BLaER1 (cell line): Measurements from ENCODE around the gene EPM2AIP1.
"Not testable (repeated sequence)": the region's sequence is repeated elsewhere in the genome, so short reads cannot be mapped to it uniquely, and the experiment has no call there.

ENCODE experiments used
- H3K27ac ChIP-seq: shearing (Covaris generic); formaldehyde crosslinking; 2 replicates; pipeline ENCODE4 v1.8.1; 2022
- H3K27me3 ChIP-seq: shearing (Covaris generic); formaldehyde crosslinking; 2 replicates; pipeline ENCODE4 v1.8.1; 2022
- H3K36me3 ChIP-seq: shearing (Covaris generic); formaldehyde crosslinking; 2 replicates; pipeline ENCODE4 v1.8.1; 2022
- H3K4me1 ChIP-seq: shearing (Covaris generic); formaldehyde crosslinking; 2 replicates; pipeline ENCODE4 v1.8.1; 2022
- H3K4me2 ChIP-seq: shearing (Covaris generic); formaldehyde crosslinking; 2 replicates; pipeline ENCODE4 v1.8.1; 2022
- H3K4me3 ChIP-seq: shearing (Covaris generic); formaldehyde crosslinking; 2 replicates; pipeline ENCODE4 v1.8.1; 2022
- H3K9ac ChIP-seq: shearing (Covaris generic); formaldehyde crosslinking; 2 replicates; pipeline ENCODE4 v1.8.1; 2022
- H3K9me3 ChIP-seq: shearing (Covaris generic); formaldehyde crosslinking; 2 replicates; pipeline ENCODE4 v1.8.1; 2022
- H4K20me1 ChIP-seq: shearing (Covaris generic); formaldehyde crosslinking; 2 replicates; pipeline ENCODE4 v1.8.1; 2022
- Cebpa-rat ChIP-seq: shearing (Covaris generic); IDR thresholded peaks from 2 replicates; pipeline ENCODE4 v1.8.1; 2022

The EPM2AIP1 gene

DNA sequence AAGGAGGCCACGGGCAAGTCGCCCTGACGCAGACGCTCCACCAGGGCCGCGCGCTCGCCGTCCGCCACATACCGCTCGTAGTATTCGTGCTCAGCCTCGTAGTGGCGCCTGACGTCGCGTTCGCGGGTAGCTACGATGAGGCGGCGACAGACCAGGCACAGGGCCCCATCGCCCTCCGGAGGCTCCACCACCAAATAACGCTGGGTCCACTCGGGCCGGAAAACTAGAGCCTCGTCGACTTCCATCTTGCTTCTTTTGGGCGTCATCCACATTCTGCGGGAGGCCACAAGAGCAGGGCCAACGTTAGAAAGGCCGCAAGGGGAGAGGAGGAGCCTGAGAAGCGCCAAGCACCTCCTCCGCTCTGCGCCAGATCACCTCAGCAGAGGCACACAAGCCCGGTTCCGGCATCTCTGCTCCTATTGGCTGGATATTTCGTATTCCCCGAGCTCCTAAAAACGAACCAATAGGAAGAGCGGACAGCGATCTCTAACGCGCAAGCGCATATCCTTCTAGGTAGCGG, at the start of gene EPM2AIP1:
TSS of gene EPM2AIP1 (minus strand) at position 326 of the 520 bp plus-strand sequence. CDS start at position 272, 54 bp downstream.
- Histone ChIP-seq H3K9ac (peak within 1 kb of the TSS; percentile 87), H3K4me1 (peaks cover 49% of the 10 kb centered on the region), H4K20me1 (peaks cover 20% of the 10 kb centered on the region; the same call in 1 of the 2 replicates), H3K36me3 (peaks cover 66% of the 10 kb centered on the region), H3K9me3 (peaks cover 24% of the 10 kb centered on the region), H3K4me2 (peak within 1 kb of the TSS; percentile 85), H3K4me3 (peak within 1 kb of the TSS; percentile 70), H3K27ac (peak within 1 kb of the TSS; percentile 93), H3K27me3 (no peaks in the 10 kb centered on the region)
- TF ChIP-seq Cebpa-rat = no peak

DNA sequence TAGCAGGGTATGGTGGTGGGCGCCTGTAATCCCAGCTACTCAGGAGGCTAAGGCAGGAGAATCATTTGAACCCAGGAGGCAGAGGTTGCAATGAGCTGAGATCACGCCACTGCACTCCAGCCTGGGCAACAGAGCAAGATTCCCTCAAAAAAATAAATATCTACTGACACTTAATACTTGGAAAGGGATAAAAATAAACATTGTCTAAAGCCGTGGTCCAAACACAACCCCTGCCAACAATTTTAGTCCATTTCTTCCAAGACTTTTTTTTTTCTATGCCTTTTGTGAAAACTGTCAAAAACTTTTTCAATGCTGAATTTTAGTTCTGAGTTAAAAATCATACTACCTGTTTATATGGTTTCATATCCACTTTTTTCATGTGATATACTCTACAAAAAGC, 49.8 kb upstream of the EPM2AIP1 start:
- H3K9me3 ChIP-seq, H3K4me3 ChIP-seq, H3K27me3 ChIP-seq, H3K4me1 ChIP-seq, H3K9ac ChIP-seq, H3K4me2 ChIP-seq, H3K27ac ChIP-seq, H4K20me1 ChIP-seq: not testable (repeated sequence)
- H3K36me3 ChIP-seq = peaks cover 84% of the 10 kb centered on the region

DNA sequence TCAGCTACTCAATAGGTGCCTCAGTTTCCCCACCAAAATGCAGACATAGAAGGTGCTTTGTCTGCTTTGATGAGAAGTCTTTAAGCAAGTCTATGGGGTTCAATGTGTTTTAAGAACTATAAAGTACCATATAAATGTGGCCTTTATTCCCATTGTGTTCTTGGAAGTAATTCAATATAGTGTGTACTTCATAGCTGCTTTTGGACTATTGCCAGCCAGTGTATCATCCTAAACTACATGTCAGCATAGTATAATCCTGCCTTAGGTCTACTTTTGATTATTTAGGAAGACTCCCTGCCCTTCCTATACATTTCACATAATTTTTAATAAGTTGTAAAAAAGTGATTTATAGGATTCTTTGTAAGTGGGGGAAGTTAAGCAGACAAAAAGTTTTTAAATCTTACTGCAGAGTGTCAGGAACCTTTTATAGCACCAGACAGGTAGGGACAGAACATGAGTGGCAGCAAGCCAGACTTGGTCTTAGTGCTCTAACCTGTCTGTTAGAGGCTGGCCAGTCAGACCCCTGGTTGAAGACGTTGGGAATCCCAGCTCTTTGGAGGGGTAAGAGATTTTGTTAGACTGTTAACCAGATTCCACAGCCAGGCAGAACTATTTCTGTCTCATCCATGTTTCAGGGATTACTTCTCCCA, 48.7 kb upstream of the EPM2AIP1 start:
- Histone ChIP-seq H3K27me3 (no peaks in the 10 kb centered on the region), H3K4me1 (no peaks in the 10 kb centered on the region), H3K9ac (no peak overlapping the region), H3K36me3 (peaks cover 84% of the 10 kb centered on the region), H4K20me1 (no peaks in the 10 kb centered on the region), H3K4me3 (no peak overlapping the region), H3K4me2 (no peak overlapping the region), H3K9me3 (peaks cover 9% of the 10 kb centered on the region), H3K27ac (no peak overlapping the region)
- TF ChIP-seq Cebpa-rat = no peak

DNA sequence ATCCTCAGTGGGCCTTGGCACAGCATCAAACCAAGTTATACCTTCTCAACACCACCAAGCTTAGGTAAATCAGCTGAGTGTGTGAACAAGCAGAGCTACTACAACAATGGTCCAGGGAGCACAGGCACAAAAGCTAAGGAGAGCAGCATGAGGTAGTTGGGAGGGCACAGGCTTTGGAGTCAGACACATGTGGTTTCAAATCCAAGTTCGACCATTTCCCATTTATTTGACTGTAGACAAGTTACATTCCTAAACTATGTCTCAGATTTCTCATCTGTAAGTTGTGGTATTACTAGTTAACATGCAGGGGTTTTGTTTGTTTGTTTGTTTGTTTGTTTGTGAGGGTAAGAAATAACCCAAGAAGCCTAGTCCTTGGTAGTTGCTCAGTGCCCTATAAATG, 47.3 kb upstream of the EPM2AIP1 start:
- Histone ChIP-seq H3K4me3 (no peak overlapping the region), H3K9me3 (peaks cover 23% of the 10 kb centered on the region), H3K36me3 (peaks cover 92% of the 10 kb centered on the region), H3K4me2 (no peak overlapping the region), H3K27ac (no peak overlapping the region), H3K27me3 (no peaks in the 10 kb centered on the region), H4K20me1 (no peaks in the 10 kb centered on the region), H3K9ac (no peak overlapping the region), H3K4me1 (no peaks in the 10 kb centered on the region)
- no peak for TF ChIP-seq Cebpa-rat

DNA sequence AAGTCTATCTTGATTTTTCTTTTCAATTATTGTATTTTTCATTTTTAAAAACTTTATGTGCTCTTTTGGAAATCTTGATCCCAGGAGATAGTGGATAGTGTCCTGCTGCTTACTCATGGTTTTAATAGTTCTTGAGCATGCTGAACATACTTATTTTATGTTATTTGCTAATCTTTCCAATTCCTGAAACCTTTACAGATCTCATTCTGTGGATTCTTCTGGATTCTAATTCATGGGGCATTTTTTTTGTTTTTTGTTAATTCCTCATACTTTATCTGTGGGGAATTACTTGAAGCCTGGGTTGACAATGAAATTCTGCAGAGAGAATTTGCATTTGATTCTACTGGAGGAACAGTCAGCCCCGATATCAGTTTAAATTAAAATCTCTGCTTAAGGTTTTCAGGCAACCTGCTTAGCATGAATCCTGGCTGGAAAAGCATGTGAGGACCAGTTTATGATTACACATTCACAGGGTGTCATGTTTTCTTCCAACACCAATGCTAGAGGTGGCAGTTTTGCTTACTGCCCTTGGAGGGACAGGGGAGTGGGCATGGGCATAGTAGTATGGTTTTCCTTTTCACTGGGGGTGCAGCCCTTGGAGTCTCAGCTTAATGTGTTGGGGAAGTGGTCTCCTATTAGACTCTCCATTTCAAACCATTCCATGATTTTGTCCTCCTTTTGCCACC, 46.4 kb upstream of the EPM2AIP1 start:
- no peaks in the 10 kb centered on the region for H4K20me1 ChIP-seq
- peaks cover 98% of the 10 kb centered on the region for H3K36me3 ChIP-seq
- H3K27ac ChIP-seq = no peak overlapping the region
- no peak for TF ChIP-seq Cebpa-rat
- no peaks in the 10 kb centered on the region for H3K4me1 ChIP-seq
- H3K27me3 ChIP-seq = no peaks in the 10 kb centered on the region
- no peak overlapping the region for H3K4me2 ChIP-seq
- H3K9ac ChIP-seq = no peak overlapping the region
- no peak overlapping the region for H3K4me3 ChIP-seq
- H3K9me3 ChIP-seq = peaks cover 32% of the 10 kb centered on the region

DNA sequence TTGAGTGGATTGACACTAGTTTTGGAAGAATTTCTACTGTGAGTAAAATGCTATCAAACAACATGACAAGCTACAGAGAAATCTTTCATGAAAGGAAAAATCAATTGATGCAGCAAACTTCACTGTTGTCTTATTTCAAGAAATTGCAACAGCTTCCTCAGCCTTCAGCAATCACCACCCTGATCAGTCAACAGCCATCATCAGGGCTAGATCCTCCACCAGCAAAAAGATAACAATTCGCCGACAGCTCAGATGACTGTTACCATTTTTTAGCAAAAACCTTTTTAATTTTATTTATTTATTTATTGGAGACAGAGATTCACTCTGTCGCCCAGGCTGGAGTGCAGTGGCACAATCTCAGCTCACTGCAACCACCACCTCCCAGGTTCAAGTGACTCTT, 44.4 kb upstream of the EPM2AIP1 start:
- peaks cover 37% of the 10 kb centered on the region for H3K9me3 ChIP-seq
- H3K4me2 ChIP-seq = no peak overlapping the region
- no peak overlapping the region for H3K27ac ChIP-seq
- TF ChIP-seq Cebpa-rat = no peak
- H3K36me3 ChIP-seq = peaks cover 98% of the 10 kb centered on the region
- H4K20me1 ChIP-seq = no peaks in the 10 kb centered on the region
- H3K4me3 ChIP-seq = no peak overlapping the region
- no peaks in the 10 kb centered on the region for H3K4me1 ChIP-seq
- H3K27me3 ChIP-seq = no peaks in the 10 kb centered on the region
- H3K9ac ChIP-seq = no peak overlapping the region

DNA sequence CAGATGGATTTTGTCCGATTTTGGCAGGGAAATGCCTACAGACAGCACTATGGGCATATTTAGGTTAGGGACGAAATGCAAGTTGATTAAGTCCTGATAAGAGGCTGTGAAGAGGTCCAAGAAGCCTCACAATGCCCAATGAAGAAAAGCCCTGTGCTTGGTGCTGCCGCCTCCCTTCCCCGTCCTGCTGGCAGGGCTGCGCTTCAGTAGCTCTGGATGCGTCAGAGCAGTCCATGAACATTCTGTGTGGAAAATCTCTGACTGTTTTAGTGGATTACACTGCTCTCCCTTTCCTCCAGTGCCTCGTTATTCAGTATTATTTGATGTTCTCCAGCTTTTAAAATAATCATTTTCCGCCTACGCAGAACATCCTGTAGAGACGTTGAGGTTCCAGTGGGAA, 40.0 kb upstream of the EPM2AIP1 start:
- Histone ChIP-seq H4K20me1 (no peaks in the 10 kb centered on the region), H3K36me3 (peaks cover 99% of the 10 kb centered on the region), H3K9me3 (peaks cover 37% of the 10 kb centered on the region), H3K4me1 (peaks cover 13% of the 10 kb centered on the region), H3K4me2 (no peak overlapping the region), H3K27ac (no peak overlapping the region), H3K27me3 (no peaks in the 10 kb centered on the region), H3K4me3 (no peak overlapping the region), H3K9ac (no peak overlapping the region)
- TF ChIP-seq Cebpa-rat = no peak

DNA sequence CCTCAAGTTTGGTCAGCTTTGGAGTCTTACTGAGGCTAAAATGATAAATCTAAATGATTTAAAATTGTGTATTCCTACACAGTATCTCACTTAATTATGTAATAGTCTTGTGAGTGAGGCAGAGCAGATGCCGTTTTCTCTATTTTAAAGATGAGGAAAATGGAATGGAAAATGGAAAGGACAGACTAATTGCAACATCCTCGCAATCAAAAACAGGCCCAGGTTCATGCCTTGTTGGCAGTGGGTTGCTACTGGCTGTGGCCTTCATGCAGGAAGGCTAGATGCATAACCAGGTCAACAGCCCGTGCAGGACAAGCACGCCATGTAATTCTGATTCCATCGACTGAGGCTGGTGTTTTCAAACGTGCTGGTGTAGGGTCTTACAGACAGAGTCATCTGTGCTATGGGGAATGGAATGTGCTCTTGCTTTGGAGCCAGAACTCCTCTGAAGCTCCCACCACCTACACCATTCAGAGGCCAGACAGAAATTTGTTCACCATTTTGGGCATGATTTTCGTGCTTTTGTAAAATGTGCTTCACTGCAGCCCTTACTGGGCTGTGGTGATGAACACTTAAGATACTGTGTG, 38.3 kb upstream of the EPM2AIP1 start:
- Histone ChIP-seq H3K36me3 (peaks cover 99% of the 10 kb centered on the region), H3K4me2 (no peak overlapping the region), H3K9me3 (peaks cover 23% of the 10 kb centered on the region), H3K27ac (no peak overlapping the region), H3K4me3 (no peak overlapping the region), H3K4me1 (peaks cover 13% of the 10 kb centered on the region), H3K27me3 (no peaks in the 10 kb centered on the region), H4K20me1 (no peaks in the 10 kb centered on the region), H3K9ac (no peak overlapping the region)
- no peak for TF ChIP-seq Cebpa-rat

DNA sequence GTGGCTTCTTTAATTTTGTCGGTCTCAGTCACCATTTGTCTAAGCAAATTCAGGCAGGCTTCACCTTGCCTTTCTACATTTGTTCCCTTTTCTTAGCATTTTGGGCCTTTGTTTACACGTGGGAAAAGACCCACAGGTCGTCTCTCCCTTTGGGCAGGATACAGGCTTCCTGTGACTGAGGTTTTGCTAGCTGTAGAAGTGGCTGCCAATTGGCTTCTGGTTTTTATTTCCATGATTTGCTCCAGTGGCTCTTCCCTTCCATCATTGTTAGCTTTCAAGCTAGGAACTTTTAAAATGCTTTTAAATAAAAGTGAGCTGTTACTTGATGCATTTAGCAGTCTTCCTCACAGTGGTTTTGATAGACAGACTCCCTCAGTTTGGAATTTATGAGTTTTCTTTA, 37.7 kb upstream of the EPM2AIP1 start:
- Histone ChIP-seq H3K9ac (no peak overlapping the region), H3K4me2 (0 out of 2 replicates have a peak overlapping the region, but pooled peaks have one; percentile 9), H3K4me1 (peaks cover 13% of the 10 kb centered on the region), H3K27ac (0 out of 2 replicates have a peak overlapping the region, but pooled peaks have one; percentile 4), H4K20me1 (no peaks in the 10 kb centered on the region), H3K9me3 (peaks cover 17% of the 10 kb centered on the region), H3K27me3 (no peaks in the 10 kb centered on the region), H3K4me3 (no peak overlapping the region), H3K36me3 (peaks cover 99% of the 10 kb centered on the region)
- TF ChIP-seq Cebpa-rat = no peak

DNA sequence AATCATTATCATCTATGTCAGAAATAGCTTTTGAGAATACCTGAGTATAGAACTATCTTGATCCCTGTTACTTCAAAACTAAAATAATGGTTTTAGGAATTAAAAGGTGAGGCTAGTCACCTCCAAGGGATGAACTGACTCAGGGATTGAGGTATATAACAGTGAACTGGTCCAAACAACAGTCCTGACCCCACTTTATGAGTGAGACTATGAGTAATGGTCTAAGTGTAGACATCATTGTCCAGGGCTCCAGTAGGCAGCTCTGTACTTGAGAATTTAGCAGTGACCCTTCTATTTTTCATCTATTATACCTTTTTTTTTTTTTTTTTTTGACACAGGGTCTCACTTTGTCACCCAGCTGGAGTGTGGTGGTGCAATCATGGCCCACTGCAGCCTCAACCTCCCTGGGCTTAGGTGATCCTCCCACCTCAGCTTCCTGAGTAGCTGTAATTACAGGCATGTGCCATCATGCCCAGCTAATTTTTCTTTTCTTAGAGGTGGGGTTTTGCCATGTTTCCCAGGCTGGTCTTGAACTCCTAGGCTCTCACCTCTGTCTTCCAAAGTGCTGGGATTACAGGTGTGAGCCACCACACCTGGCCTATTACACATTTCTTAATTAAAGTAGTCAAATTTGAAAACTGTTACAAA, 36.7 kb upstream of the EPM2AIP1 start:
- no peak for TF ChIP-seq Cebpa-rat
- no peak overlapping the region for H3K4me2 ChIP-seq
- H3K27ac ChIP-seq = no peak overlapping the region
- H3K36me3 ChIP-seq = peaks cover 97% of the 10 kb centered on the region
- H3K4me3 ChIP-seq = no peak overlapping the region
- H3K27me3 ChIP-seq = no peaks in the 10 kb centered on the region
- no peak overlapping the region for H3K9ac ChIP-seq
- H3K4me1 ChIP-seq = peaks cover 19% of the 10 kb centered on the region
- no peaks in the 10 kb centered on the region for H4K20me1 ChIP-seq
- H3K9me3 ChIP-seq = peaks cover 8% of the 10 kb centered on the region
